IPS-NIHi7 (cell line): Measurements from ENCODE around the gene YOD1.

Experiments used
- DNase-seq: peaks from one replicate; pipeline ENCODE4 v3.0.0; 2012; ENCODE audit warnings: mixed read lengths; ENCODE audit errors: extremely low spot score

YOD1 gene

DNA sequence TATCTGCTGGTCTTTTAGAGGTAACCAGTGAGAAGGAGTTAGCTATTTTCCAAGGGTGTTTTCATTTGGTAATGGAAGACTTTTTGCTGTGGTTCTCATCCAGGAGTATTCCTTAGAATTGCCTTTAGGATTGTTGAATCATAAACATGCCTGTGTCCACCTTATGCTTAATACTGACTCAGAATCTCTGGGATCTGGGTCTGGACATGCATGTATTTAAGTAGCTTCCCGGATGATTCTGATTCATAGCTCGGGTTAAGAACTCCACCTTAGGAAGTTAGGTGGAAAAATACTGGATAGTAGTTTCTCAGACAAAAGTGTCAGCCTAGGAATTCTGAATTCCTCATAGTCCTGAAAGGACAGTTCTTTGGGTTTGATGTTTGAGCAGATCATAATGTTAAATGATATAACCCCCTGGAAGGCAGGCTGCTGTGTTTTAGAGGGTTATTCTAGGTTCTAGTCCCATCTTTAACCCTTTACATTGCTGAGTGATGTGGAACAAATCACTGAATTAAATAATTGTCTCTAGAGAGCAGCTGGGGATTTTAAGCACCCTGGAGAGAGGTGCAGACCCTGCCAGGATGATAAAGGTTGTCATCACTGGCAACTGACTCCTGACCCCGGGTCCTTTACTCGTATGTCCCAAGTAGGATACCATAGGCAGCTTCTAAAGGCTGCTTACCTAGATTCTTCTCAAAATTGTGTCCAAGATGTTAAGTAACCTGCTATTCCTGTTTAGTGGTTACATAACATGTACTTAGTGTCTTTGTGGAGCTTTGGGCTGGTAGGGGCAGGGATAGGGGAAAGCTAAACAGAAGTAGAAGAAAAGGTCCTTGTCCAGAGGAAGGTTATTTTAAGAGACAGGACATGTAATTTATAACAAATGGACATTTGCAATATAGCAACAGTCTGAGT is 23.2 kb upstream of the YOD1 start:
- no peak for DNase-seq

DNA sequence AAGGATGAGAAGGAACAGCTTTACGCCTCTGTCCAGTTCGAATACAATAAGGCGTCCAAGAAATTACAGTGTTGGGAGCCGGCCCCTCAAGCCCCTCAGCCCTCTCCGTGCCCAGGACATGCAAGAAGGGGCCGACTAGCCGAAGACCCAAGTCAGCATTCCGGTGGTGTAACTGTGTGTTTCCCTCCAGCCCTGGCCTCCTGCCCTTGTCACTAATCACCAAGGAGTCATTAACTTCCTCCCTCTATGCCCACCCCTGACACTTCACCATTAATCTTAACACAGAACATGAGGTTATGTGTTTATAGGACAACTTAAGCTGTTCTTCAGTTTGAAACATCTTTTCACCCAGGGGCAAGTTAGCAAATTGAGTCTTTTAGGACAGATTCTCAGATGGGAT is 21.2 kb upstream of the YOD1 start:
- no peak for DNase-seq

- DNase-seq: no peak
These were observed 20.4 kb upstream of the YOD1 start for GRCh38 chr1:207071426-207071825.

GRCh38 chr1:207070811-207071210 is 19.8 kb upstream of the YOD1 start:
- DNase-seq: no peak

- DNase-seq: no peak
These were observed 19.0 kb upstream of the YOD1 start for GRCh38 chr1:207069858-207070506.

- no peak for DNase-seq
These were observed 18.1 kb upstream of the YOD1 start for GRCh38 chr1:207069061-207069460.

GRCh38 chr1:207067665-207068064 is 16.7 kb upstream of the YOD1 start:
- DNase-seq: no peak

GRCh38 chr1:207067185-207067584 is 16.2 kb upstream of the YOD1 start:
- DNase-seq: no peak

DNA sequence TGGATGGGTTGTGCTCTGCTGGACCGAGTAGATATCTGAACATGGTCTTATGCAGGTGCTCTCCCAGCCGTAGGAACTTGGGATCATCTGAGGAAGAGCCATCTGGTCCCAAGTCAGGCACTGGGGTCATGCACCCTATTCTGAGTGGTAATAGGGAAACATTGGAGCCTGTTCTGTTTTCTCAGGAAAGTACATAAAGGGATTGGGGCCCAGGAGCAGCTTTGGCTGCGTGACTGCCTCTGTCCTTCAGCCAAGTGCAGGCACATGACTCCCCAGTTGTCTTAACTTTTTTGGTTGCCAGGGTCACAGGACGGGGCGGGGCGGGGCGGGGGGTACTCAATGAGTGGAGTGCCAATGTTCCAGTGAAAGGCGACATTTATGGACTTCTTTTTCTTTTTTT is 13.6 kb upstream of the YOD1 start:
- no peak for DNase-seq

DNA sequence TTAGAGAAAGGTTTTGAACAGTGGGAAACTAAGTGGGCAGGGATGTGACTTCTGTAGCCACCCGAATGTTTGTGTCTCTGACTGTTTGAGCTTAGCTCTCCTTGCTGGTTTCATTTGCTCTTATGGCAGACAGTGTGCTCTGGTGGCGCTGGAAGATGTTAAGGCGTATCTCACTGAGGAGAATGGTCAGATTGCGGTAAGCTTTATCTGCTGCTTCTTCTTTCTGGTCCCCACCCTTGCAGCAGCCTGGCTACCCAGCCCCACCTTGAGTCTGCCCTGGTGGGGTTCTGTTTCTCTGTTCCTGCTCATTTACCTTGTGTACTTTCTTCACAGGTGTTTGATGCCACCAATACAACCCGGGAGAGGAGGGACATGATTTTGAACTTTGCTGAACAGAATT is 12.0 kb upstream of the YOD1 start:
- DNase-seq: no peak

DNA sequence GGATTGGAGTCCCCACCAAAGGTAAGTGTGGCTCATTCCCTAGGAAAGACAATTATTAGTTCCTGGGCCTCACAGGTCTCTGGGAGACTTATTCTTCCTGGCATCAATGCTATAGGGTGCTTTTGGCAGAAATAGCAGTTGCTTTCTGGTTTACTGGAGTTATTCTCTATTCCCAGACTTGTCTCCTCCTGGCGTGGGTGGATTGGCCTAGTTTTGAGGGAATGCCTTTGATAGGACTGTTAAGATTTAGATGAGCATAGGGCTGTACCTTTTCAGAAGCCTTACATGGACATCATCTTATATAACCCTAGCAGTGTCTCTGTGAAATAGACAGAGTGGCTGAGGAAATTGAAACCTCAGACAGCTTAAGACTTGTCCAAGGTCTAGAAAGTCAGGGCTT is 11.1 kb upstream of the YOD1 start:
- no peak for DNase-seq

- DNase-seq: no peak
These were observed 9.6 kb upstream of the YOD1 start for GRCh38 chr1:207060596-207060995.

DNA sequence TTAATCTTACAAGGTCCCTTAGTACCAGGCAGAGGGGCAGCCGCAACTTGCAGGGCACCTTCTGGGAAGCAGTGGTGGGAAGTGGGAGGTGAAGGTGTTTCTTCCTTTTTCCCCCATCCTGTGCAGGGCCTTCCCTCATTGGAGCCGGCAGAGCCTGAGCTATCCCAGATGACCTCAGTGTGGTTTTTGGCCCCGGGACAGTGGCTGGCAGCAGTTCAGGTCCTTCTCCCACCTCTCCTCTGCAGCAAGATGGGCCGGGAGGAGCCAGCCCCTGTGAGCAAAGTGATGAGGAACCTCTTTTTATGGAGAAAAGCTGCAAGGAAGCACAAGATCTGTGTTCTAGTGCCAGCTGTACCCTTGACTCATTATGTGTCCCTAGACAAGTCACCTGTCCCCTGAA is 8.9 kb upstream of the YOD1 start:
- no peak for DNase-seq

GRCh38 chr1:207058878-207059867 is 8.2 kb upstream of the YOD1 start:
- DNase-seq: peak; percentile 47

- no peak for DNase-seq
These were observed 7.2 kb upstream of the YOD1 start for GRCh38 chr1:207058252-207058651.

- DNase-seq: no peak
These were observed 5.7 kb upstream of the YOD1 start for GRCh38 chr1:207056673-207057072.

- no peak for DNase-seq
These were observed 4.5 kb upstream of the YOD1 start for GRCh38 chr1:207055386-207056001.

- DNase-seq: no peak
These were observed 3.5 kb upstream of the YOD1 start for GRCh38 chr1:207054491-207054890.

DNA sequence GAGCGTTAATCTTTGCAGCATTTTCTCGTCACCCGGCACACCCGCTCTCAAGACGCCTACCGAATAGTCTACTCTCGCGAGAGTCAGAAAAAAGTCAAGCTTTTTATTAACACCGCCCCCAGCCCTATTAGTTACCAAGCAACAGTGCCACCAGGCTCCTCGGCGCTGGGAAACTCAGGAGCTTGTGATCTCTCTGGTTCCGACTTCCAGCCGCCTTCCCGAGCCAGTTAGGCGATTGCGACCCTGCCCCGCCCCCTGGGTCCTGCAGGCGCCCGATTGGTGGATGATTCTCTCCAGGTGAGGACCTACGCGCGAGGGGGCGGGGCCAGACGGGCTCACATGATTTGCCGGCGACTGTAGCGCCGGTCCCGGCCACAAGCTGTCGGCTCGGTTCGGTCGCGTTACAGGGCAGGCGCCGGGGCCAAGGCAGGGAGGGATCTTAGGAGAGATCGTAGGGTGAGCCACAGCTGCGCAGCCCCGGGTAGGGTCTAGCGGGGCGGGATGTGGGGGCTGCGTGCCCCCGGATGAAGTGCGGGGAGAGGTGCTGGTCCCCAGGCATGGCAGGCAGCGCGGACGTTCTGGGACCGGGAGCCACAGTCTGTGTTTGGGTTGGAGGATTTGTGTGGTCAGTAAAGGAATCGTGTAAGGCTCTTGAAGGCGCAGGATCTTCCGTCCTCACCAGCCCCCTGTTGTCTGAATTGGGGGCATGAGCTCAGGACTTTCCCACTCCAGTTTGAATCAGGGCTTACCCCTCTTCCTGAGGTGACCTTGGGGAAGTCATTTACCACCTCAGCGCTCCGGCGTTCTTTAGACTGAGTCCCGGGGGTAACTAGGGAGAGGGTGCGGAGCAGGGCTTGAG is 2.1 kb upstream of the YOD1 start, which contains the start of gene PFKFB2:
TSS of gene PFKFB2 (plus strand) at position 365 of the 859 bp plus-strand sequence. CDS start 1,443 bp downstream, outside the sequence.
- DNase-seq: peak; percentile 98

GRCh38 chr1:207050480-207051190 is 373 bp downstream of the YOD1 start:
- DNase-seq: peak; percentile 79
